Measurements from ENCODE around the gene MPRIP.
"Not testable (repeated sequence)": the region's sequence is repeated elsewhere in the genome, so short reads cannot be mapped to it uniquely, and the experiment has no call there.

Gene MPRIP

GRCh38 chr17:17167356-17167755 is 125.1 kb downstream of the MPRIP start:
- DNase-seq (ENCODE audit: low read depth in 3 of 3), result no peak

- DNase-seq (ENCODE audit: low read depth in 3 of 3), result no peak
These were observed 125.7 kb downstream of the MPRIP start for GRCh38 chr17:17167986-17168385.

GRCh38 chr17:17168401-17168800 is 126.1 kb downstream of the MPRIP start:
- no peak for DNase-seq (ENCODE audit: low read depth in 3 of 3)

- no peak for DNase-seq (ENCODE audit: low read depth in 3 of 3)
These were observed 127.1 kb downstream of the MPRIP start for GRCh38 chr17:17169396-17169795.

GRCh38 chr17:17170346-17170985 is 128.2 kb downstream of the MPRIP start:
- DNase-seq (ENCODE audit: low read depth in 3 of 3), result no peak

- DNase-seq (ENCODE audit: low read depth in 3 of 3), result no peak
These were observed 128.9 kb downstream of the MPRIP start for GRCh38 chr17:17171186-17171585.

- DNase-seq (ENCODE audit: low read depth in 3 of 3), result no peak
These were observed 130.0 kb downstream of the MPRIP start for GRCh38 chr17:17172001-17172939.

GRCh38 chr17:17172990-17173389 is 130.7 kb downstream of the MPRIP start:
- no peak for DNase-seq (ENCODE audit: low read depth in 3 of 3)

GRCh38 chr17:17173921-17174320 is 131.7 kb downstream of the MPRIP start:
- DNase-seq (ENCODE audit: low read depth in 3 of 3), result no peak

- no peak for DNase-seq (ENCODE audit: low read depth in 3 of 3)
These were observed 133.1 kb downstream of the MPRIP start for GRCh38 chr17:17175340-17175739.

- no peak for DNase-seq (ENCODE audit: low read depth in 3 of 3)
These were observed 133.7 kb downstream of the MPRIP start for GRCh38 chr17:17175917-17176316.

GRCh38 chr17:17176341-17176740 is 134.1 kb downstream of the MPRIP start:
- no peak for DNase-seq (ENCODE audit: low read depth in 3 of 3)

GRCh38 chr17:17177176-17177575 is 134.9 kb downstream of the MPRIP start:
- no peak for DNase-seq (ENCODE audit: low read depth in 3 of 3)

GRCh38 chr17:17179371-17179827 is 137.1 kb downstream of the MPRIP start:
- DNase-seq (ENCODE audit: low read depth in 3 of 3), result no peak

- DNase-seq (ENCODE audit: low read depth in 3 of 3), result no peak
These were observed 137.9 kb downstream of the MPRIP start for GRCh38 chr17:17180141-17180603.

GRCh38 chr17:17180741-17181525 is 138.7 kb downstream of the MPRIP start:
- DNase-seq (ENCODE audit: low read depth in 3 of 3), result no peak

- DNase-seq (ENCODE audit: low read depth in 3 of 3), result peak in 1 of 3 experiments; percentile 27
These were observed 139.7 kb downstream of the MPRIP start for GRCh38 chr17:17181666-17182597.

- DNase-seq (ENCODE audit: low read depth in 3 of 3), result no peak
These were observed 140.4 kb downstream of the MPRIP start for GRCh38 chr17:17182598-17183136.

- DNase-seq (ENCODE audit: low read depth in 3 of 3), result no peak
These were observed 141.5 kb downstream of the MPRIP start for GRCh38 chr17:17183744-17184143.

- not testable (repeated sequence) for DNase-seq (ENCODE audit: low read depth in 3 of 3)
These were observed 142.9 kb downstream of the MPRIP start for GRCh38 chr17:17184985-17185757.

Data from stimulated activated CD4-positive, alpha-beta T cell treated with anti-CD3 and anti-CD28 coated beads, TNF-alpha, amount 100 ng/mL, for 4 hours (primary cell).